Effector memory CD4-positive, alpha-beta T cell (primary cell): ENCODE measurements around the gene KCNQ1OT1.

ENCODE experiments used
- DNase-seq, 3 donors: peaks; one replicate each; pipeline ENCODE4 v3.0.0-alpha.2; 2020
- H3K27ac ChIP-seq: 2 replicates; pipeline ENCODE4 v1.7.0; 2013; ENCODE audit warnings: mild to moderate bottlenecking, low read length, moderate library complexity; ENCODE audit not compliant: insufficient read depth, poor library complexity, severe bottlenecking
- H3K27me3 ChIP-seq: replicated peaks from 2 replicates; pipeline ENCODE4 v1.7.0; 2013; ENCODE audit warnings: mild to moderate bottlenecking, low read length; ENCODE audit not compliant: insufficient read depth, control insufficient read depth, poor library complexity, severe bottlenecking
- H3K36me3 ChIP-seq: 2 replicates; pipeline ENCODE4 v1.7.0; 2013; ENCODE audit warnings: mild to moderate bottlenecking, low read length, moderate library complexity; ENCODE audit not compliant: control insufficient read depth, insufficient read depth
- H3K4me1 ChIP-seq: 2 replicates; pipeline ENCODE4 v1.7.0; 2013; ENCODE audit warnings: low read length, mild to moderate bottlenecking; ENCODE audit not compliant: control insufficient read depth, insufficient read depth, poor library complexity, severe bottlenecking
- H3K4me3 ChIP-seq: 2 replicates; pipeline ENCODE4 v1.7.0; 2013; ENCODE audit warnings: low read length, low read depth, mild to moderate bottlenecking; ENCODE audit not compliant: insufficient read depth, poor library complexity, severe bottlenecking
- H3K9me3 ChIP-seq: 2 replicates; pipeline ENCODE4 v1.7.0; 2013; ENCODE audit warnings: mild to moderate bottlenecking, low read length, moderate library complexity; ENCODE audit not compliant: control insufficient read depth

KCNQ1OT1 gene

GRCh38 chr11:2691991-2692875 is 7.6 kb downstream of the KCNQ1OT1 start:
- no peaks in the 10 kb centered on the region for H3K36me3 ChIP-seq
- no peaks in the 10 kb centered on the region for H3K4me1 ChIP-seq
- H3K4me3 ChIP-seq = no peak overlapping the region
- DNase-seq = no peak
- H3K9me3 ChIP-seq = no peaks in the 10 kb centered on the region
- H3K27me3 ChIP-seq = no peaks in the 10 kb centered on the region
- no peak overlapping the region for H3K27ac ChIP-seq

GRCh38 chr11:2691355-2691761 is 8.4 kb downstream of the KCNQ1OT1 start:
- Histone ChIP-seq H3K36me3 (no peaks in the 10 kb centered on the region), H3K4me1 (no peaks in the 10 kb centered on the region), H3K9me3 (no peaks in the 10 kb centered on the region), H3K27me3 (no peaks in the 10 kb centered on the region), H3K27ac (no peak overlapping the region), H3K4me3 (no peak overlapping the region)
- DNase-seq = no peak

- no peaks in the 10 kb centered on the region for H3K36me3 ChIP-seq
- no peaks in the 10 kb centered on the region for H3K9me3 ChIP-seq
- DNase-seq = no peak
- H3K4me3 ChIP-seq = no peak overlapping the region
- H3K27me3 ChIP-seq = no peaks in the 10 kb centered on the region
- H3K4me1 ChIP-seq = no peaks in the 10 kb centered on the region
- H3K27ac ChIP-seq = no peak overlapping the region
These were observed 9.0 kb downstream of the KCNQ1OT1 start for GRCh38 chr11:2690596-2691354.

GRCh38 chr11:2689651-2690575 is 9.9 kb downstream of the KCNQ1OT1 start:
- no peaks in the 10 kb centered on the region for H3K36me3 ChIP-seq
- no peaks in the 10 kb centered on the region for H3K4me1 ChIP-seq
- H3K27me3 ChIP-seq = no peaks in the 10 kb centered on the region
- H3K4me3 ChIP-seq = no peak overlapping the region
- H3K9me3 ChIP-seq = no peaks in the 10 kb centered on the region
- H3K27ac ChIP-seq = no peak overlapping the region
- no peak for DNase-seq

GRCh38 chr11:2688381-2689231 is 11.2 kb downstream of the KCNQ1OT1 start:
- Histone ChIP-seq H3K27ac (no peak overlapping the region), H3K27me3 (no peaks in the 10 kb centered on the region), H3K4me3 (no peak overlapping the region), H3K36me3 (no peaks in the 10 kb centered on the region), H3K4me1 (no peaks in the 10 kb centered on the region), H3K9me3 (no peaks in the 10 kb centered on the region)
- DNase-seq = no peak

GRCh38 chr11:2687782-2688191 is 12.0 kb downstream of the KCNQ1OT1 start:
- Histone ChIP-seq H3K36me3 (no peaks in the 10 kb centered on the region), H3K27me3 (no peaks in the 10 kb centered on the region), H3K4me3 (no peak overlapping the region), H3K9me3 (no peaks in the 10 kb centered on the region), H3K4me1 (no peaks in the 10 kb centered on the region), H3K27ac (no peak overlapping the region)
- DNase-seq = no peak

GRCh38 chr11:2687223-2687530 is 12.6 kb downstream of the KCNQ1OT1 start:
- no peaks in the 10 kb centered on the region for H3K4me1 ChIP-seq
- DNase-seq = no peak
- no peak overlapping the region for H3K27ac ChIP-seq
- H3K9me3 ChIP-seq = no peaks in the 10 kb centered on the region
- H3K27me3 ChIP-seq = no peaks in the 10 kb centered on the region
- H3K36me3 ChIP-seq = no peaks in the 10 kb centered on the region
- H3K4me3 ChIP-seq = no peak overlapping the region

- Histone ChIP-seq H3K4me1 (no peaks in the 10 kb centered on the region), H3K36me3 (no peaks in the 10 kb centered on the region), H3K27ac (no peak overlapping the region), H3K27me3 (no peaks in the 10 kb centered on the region), H3K9me3 (no peaks in the 10 kb centered on the region), H3K4me3 (no peak overlapping the region)
- no peak for DNase-seq
These were observed 13.2 kb downstream of the KCNQ1OT1 start for GRCh38 chr11:2686360-2687222.
